Suprapubic skin (tissue), 4 donors: Measurements from ENCODE around the gene MYO5A. TPM values are rescaled to one million over a fixed set of nuclear protein-coding genes. Genes with fewer than 3 reads are reported as not detected.

Experiments
- DNase-seq, 2 donors: peaks; one replicate each; pipeline ENCODE4 v3.0.0-alpha.2; 2019; ENCODE audit warnings: low spot score in 2 of 2
- H3K27ac ChIP-seq: fragments of 200-600 bp; sonication (generic); one replicate; pipeline ENCODE4 v1.5.1; 2019
- H3K27me3 ChIP-seq: fragments of 200-600 bp; sonication (generic); one replicate; pipeline ENCODE4 v1.5.1; 2019
- H3K36me3 ChIP-seq: fragments of 200-600 bp; sonication (generic); one replicate; pipeline ENCODE4 v1.5.1; 2019
- H3K4me1 ChIP-seq: fragments of 200-600 bp; sonication (generic); one replicate; pipeline ENCODE4 v1.5.1; 2019
- H3K4me3 ChIP-seq: fragments of 200-600 bp; sonication (generic); one replicate; pipeline ENCODE4 v1.5.1; 2019; ENCODE audit warnings: mild to moderate bottlenecking
- H3K9me3 ChIP-seq: fragments of 200-600 bp; sonication (generic); one replicate; pipeline ENCODE4 v1.5.1; 2019
- CTCF ChIP-seq, 2 donors: fragments of 200-600 bp in 1 of 2; fragments of 450-650 bp in 1 of 2; sonication (generic) in 1 of 2; IDR thresholded peaks; one replicate each; pipeline ENCODE4 v1.5.1; 2016 to 2019; ENCODE audit warnings: antibody characterized with exemption in 2 of 2, mild to moderate bottlenecking in 1 of 2, moderate library complexity in 1 of 2
- EP300 ChIP-seq: sonication (generic); formaldehyde crosslinking; IDR thresholded peaks from one replicate; pipeline ENCODE4 v1.6.1; 2017; ENCODE audit warnings: antibody characterized with exemption
- POLR2A ChIP-seq, 2 donors: fragments of 450-650 bp; IDR thresholded peaks; one replicate each; pipeline ENCODE4 v1.6.1; 2017; ENCODE audit warnings: antibody characterized with exemption in 2 of 2, mild to moderate bottlenecking in 2 of 2, moderate library complexity in 2 of 2
- POLR2AphosphoS5 ChIP-seq, 3 donors: sonication (generic); formaldehyde crosslinking; IDR thresholded peaks; one replicate each; pipeline ENCODE4 v1.6.1; 2017; ENCODE audit warnings: antibody characterized with exemption in 3 of 3
- WGBS: methylation state at CpG from one replicate; pipeline ENCODE4 v1.1.5; 2018; 5-methylcytosine and 5-hydroxymethylcytosine counted together
- total RNA-seq, 4 donors: library from RNA; depleted of rRNA; stranded (reverse); fragments of >200 nt; gene quantifications; one replicate each; pipeline ENCODE4 v1.1.0, GENCODE V29; 2016

The MYO5A gene
- total RNA-seq, 4 donors from 2014 or later, result 37.4 to 73.7 (median 47.0) TPM

GRCh38 chr15:52466716-52467115 lies 62.0 kb downstream of the MYO5A start:
- peaks cover 8% of the 10 kb centered on the region for H3K4me1 ChIP-seq
- H3K27ac ChIP-seq, result no peak overlapping the region
- H3K9me3 ChIP-seq, result peaks cover 7% of the 10 kb centered on the region
- H3K27me3 ChIP-seq, result no peaks in the 10 kb centered on the region
- no peak for DNase-seq
- H3K4me3 ChIP-seq, result no peak overlapping the region
- TF ChIP-seq POLR2A (IDR thresholded peaks at IDR 0.05) (no peak), POLR2AphosphoS5 (IDR thresholded peaks at IDR 0.05) (no peak), EP300 (no peak), CTCF (IDR thresholded peaks at IDR 0.05) (no peak)
- WGBS, result 100% methylated on average over 2 of the region's 2 CpGs
- no peaks in the 10 kb centered on the region for H3K36me3 ChIP-seq

GRCh38 chr15:52466134-52466701 lies 62.5 kb downstream of the MYO5A start:
- DNase-seq, result no peak

DNA sequence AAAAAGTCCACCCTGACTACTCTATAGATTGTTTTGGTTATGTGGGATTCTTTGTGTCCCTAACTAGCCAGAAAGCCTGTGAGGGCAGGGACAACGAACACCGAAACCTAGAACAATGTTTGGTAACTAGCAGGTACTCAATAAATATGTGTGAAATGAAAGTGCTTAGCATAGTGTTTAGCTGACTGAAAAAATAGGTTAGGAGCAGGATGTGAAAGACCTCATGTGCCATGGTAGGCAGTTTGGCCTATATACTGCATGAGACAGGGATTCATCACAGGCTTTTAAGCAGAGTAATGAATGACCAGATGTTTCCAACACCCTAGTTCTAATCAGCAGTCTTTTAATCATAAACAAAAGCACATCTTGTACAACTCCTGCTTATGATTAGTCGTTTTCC lies 64.2 kb downstream of the MYO5A start:
- no peak for DNase-seq
- no peaks in the 10 kb centered on the region for H3K27me3 ChIP-seq
- H3K36me3 ChIP-seq, result peaks cover 3% of the 10 kb centered on the region
- no peak overlapping the region for H3K4me3 ChIP-seq
- peaks cover 8% of the 10 kb centered on the region for H3K4me1 ChIP-seq
- H3K9me3 ChIP-seq, result peaks cover 7% of the 10 kb centered on the region
- no peak for TF ChIP-seq POLR2AphosphoS5 (IDR thresholded peaks at IDR 0.05)
- no peak for TF ChIP-seq POLR2A (IDR thresholded peaks at IDR 0.05)
- TF ChIP-seq CTCF (IDR thresholded peaks at IDR 0.05), result no peak
- TF ChIP-seq EP300, result no peak
- no peak overlapping the region for H3K27ac ChIP-seq
- WGBS, result 78% methylated on average over 3 of the region's 3 CpGs

More at GRCh38 chr15:52466134-52466701, 62.5 kb downstream of the MYO5A start:
- no peaks in the 10 kb centered on the region for H3K27me3 ChIP-seq
- peaks cover 8% of the 10 kb centered on the region for H3K4me1 ChIP-seq
- 88% methylated on average over 2 of the region's 2 CpGs for WGBS
- no peaks in the 10 kb centered on the region for H3K36me3 ChIP-seq
- H3K9me3 ChIP-seq, result peaks cover 7% of the 10 kb centered on the region
- no peak overlapping the region for H3K27ac ChIP-seq
- TF ChIP-seq POLR2A (IDR thresholded peaks at IDR 0.05) (no peak), CTCF (IDR thresholded peaks at IDR 0.05) (no peak), POLR2AphosphoS5 (IDR thresholded peaks at IDR 0.05) (no peak), EP300 (no peak)
- H3K4me3 ChIP-seq, result no peak overlapping the region

DNA sequence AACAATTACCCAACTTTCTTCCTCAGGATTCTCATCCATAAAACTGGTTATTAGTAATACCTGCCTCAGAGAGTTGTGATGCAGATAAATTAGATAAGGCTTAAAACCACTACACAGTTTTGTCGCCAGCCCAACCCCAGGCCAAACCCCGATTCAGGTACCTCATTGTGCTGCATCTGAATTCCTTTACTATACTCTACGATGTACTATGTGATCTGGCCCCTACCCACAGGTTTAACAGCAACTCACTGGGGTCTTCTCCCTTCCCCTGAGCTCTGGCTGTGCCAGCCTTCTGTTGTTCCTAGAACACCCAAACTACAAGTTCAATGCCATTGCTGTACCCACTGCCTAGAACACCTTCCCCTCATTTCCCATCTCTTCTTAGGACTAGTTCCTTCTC lies 64.6 kb downstream of the MYO5A start:
- DNase-seq, result no peak
- H3K27ac ChIP-seq, result no peak overlapping the region

DNA sequence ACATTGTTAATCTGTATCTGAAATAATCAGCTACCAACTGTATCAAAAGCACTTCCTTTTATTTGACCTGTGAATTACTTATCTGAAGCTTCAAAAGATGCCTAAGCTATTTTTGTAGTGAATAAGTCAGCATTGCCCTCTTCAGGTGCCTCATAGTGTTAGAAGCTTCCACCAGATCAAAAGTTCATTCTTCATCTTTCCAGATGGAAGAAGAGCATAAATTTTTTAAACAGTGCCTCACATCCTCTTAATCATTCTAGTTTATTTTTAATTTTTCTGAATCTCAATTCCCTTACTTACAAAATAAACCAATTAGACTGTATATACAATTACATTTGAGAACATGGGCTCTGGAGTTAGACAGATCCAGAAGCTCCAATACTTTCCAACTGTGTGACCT lies 65.0 kb downstream of the MYO5A start:
- H3K4me1 ChIP-seq, result peaks cover 8% of the 10 kb centered on the region
- H3K4me3 ChIP-seq, result no peak overlapping the region
- H3K27ac ChIP-seq, result no peak overlapping the region
- DNase-seq, result no peak
- TF ChIP-seq CTCF (IDR thresholded peaks at IDR 0.05), result no peak
- TF ChIP-seq POLR2A (IDR thresholded peaks at IDR 0.05), result no peak
- TF ChIP-seq EP300, result no peak
- no peak for TF ChIP-seq POLR2AphosphoS5 (IDR thresholded peaks at IDR 0.05)
- H3K9me3 ChIP-seq, result peaks cover 7% of the 10 kb centered on the region
- H3K27me3 ChIP-seq, result no peaks in the 10 kb centered on the region
- H3K36me3 ChIP-seq, result peaks cover 3% of the 10 kb centered on the region

More for the DNA sequence above, 64.6 kb downstream of the MYO5A start:
- Histone ChIP-seq H3K4me3 (no peak overlapping the region), H3K9me3 (peaks cover 7% of the 10 kb centered on the region), H3K27me3 (no peaks in the 10 kb centered on the region), H3K4me1 (peaks cover 8% of the 10 kb centered on the region), H3K36me3 (peaks cover 3% of the 10 kb centered on the region)
- TF ChIP-seq POLR2AphosphoS5 (IDR thresholded peaks at IDR 0.05) (no peak), POLR2A (IDR thresholded peaks at IDR 0.05) (no peak)
- WGBS, result 89% methylated on average over 3 of the region's 3 CpGs
